Breast epithelium (tissue), 4 donors: ENCODE results near the gene NAV1. TPM values are rescaled to one million over a fixed set of nuclear protein-coding genes. Genes with fewer than 3 reads are reported as not detected.

Experiments used
- DNase-seq, 2 donors: peaks; one replicate each; pipeline ENCODE4 v3.0.0-alpha.2; 2019; ENCODE audit warnings: low spot score in 2 of 2
- H3K27ac ChIP-seq, 2 donors: fragments of 200-600 bp; sonication (generic) in 1 of 2; one replicate each; pipeline ENCODE4 v1.5.1; 2016 to 2019; ENCODE audit warnings: mild to moderate bottlenecking in 1 of 2
- H3K27me3 ChIP-seq, 2 donors: fragments of 200-600 bp; sonication (generic) in 1 of 2; one replicate each; pipeline versions ENCODE4 v1.5.1 to v1.6.0; 2017 to 2019; ENCODE audit warnings: control low read depth in 1 of 2, mild to moderate bottlenecking in 1 of 2
- H3K36me3 ChIP-seq: fragments of 200-600 bp; one replicate; pipeline ENCODE4 v1.5.1; 2019
- H3K4me1 ChIP-seq, 2 donors: fragments of 200-600 bp; sonication (generic); one replicate each; pipeline ENCODE4 v1.5.1; 2016 to 2019; ENCODE audit warnings: control low read depth in 1 of 2
- H3K4me3 ChIP-seq, 3 donors: fragments of 200-600 bp; sonication (generic); 1 replicate in 2 of 3; 2 replicates in 1 of 3; pipeline ENCODE4 v1.5.1; 2016 to 2019; ENCODE audit warnings: mild to moderate bottlenecking in 3 of 3, moderate library complexity in 2 of 3
- H3K9me3 ChIP-seq, 2 donors: fragments of 200-600 bp; sonication (generic) in 1 of 2; one replicate each; pipeline ENCODE4 v1.5.1; 2016 to 2019; ENCODE audit warnings: control low read depth in 1 of 2
- POLR2A ChIP-seq: fragments of 450-650 bp; IDR thresholded peaks from one replicate; pipeline ENCODE4 v1.6.1; 2016; ENCODE audit warnings: antibody characterized with exemption, mild to moderate bottlenecking, moderate library complexity
- POLR2AphosphoS5 ChIP-seq, 3 donors: sonication (generic); formaldehyde crosslinking; IDR thresholded peaks; one replicate each; pipeline ENCODE4 v1.6.1; 2017; ENCODE audit warnings: antibody characterized with exemption in 3 of 3
- intact Hi-C: fragments of 100-400 bp; cut with DNase I; formaldehyde crosslinking; loops from one replicate; pipeline ENCODE4 v1.15.1; 2023; ENCODE audit warnings: low total_unique reads
- total RNA-seq, 3 donors: library from RNA; depleted of rRNA; stranded (reverse); fragments of >200 nt; gene quantifications; one replicate each; pipeline ENCODE4 v1.1.0, GENCODE V29; 2016
- TF ChIP-seq, protein P1 (sequence below), 3 donors: fragments of 450-650 bp; IDR thresholded peaks; one replicate each; pipeline ENCODE4 v1.5.1; 2016 to 2017; ENCODE audit warnings: antibody characterized with exemption in 3 of 3, mild to moderate bottlenecking in 3 of 3, moderate library complexity in 3 of 3

NAV1 gene
- total RNA-seq, 3 donors from 2014 or later: 11.3 to 31.5 (median 22.7) TPM

- peak in 1 of 2 donors; percentile 64 for DNase-seq
- Histone ChIP-seq H3K27ac (peak overlapping the region; percentile 97 to 99), H3K27me3 (no peaks in the 10 kb centered on the region), H3K4me3 (no peak overlapping the region), H3K4me1 (peaks cover 13 to 30% of the 10 kb centered on the region in 2 donors), H3K9me3 (no peaks in the 10 kb centered on the region), H3K36me3 (no peaks in the 10 kb centered on the region)
- TF ChIP-seq POLR2AphosphoS5 (IDR thresholded peaks at IDR 0.05) (peak in 1 of 3 donors; percentile 59), POLR2A (no peak)
- intact Hi-C loops: no loop called here
Measured at GRCh38 chr1:201508809-201509208, 30.1 kb upstream of the NAV1 start.

- Histone ChIP-seq H3K9me3 (no peaks in the 10 kb centered on the region), H3K27ac (peak overlapping the region; percentile 97 to 99), H3K4me1 (peaks cover 9 to 30% of the 10 kb centered on the region in 2 donors), H3K36me3 (no peaks in the 10 kb centered on the region), H3K27me3 (no peaks in the 10 kb centered on the region), H3K4me3 (no peak overlapping the region)
- DNase-seq: no peak
- intact Hi-C loops: loop anchor here (5.0 kb wide), 1 partner anchor 77 kb away; no protein-coding TSS in a partner anchor
- no peak for TF ChIP-seq POLR2A
- TF ChIP-seq, protein P1, sequence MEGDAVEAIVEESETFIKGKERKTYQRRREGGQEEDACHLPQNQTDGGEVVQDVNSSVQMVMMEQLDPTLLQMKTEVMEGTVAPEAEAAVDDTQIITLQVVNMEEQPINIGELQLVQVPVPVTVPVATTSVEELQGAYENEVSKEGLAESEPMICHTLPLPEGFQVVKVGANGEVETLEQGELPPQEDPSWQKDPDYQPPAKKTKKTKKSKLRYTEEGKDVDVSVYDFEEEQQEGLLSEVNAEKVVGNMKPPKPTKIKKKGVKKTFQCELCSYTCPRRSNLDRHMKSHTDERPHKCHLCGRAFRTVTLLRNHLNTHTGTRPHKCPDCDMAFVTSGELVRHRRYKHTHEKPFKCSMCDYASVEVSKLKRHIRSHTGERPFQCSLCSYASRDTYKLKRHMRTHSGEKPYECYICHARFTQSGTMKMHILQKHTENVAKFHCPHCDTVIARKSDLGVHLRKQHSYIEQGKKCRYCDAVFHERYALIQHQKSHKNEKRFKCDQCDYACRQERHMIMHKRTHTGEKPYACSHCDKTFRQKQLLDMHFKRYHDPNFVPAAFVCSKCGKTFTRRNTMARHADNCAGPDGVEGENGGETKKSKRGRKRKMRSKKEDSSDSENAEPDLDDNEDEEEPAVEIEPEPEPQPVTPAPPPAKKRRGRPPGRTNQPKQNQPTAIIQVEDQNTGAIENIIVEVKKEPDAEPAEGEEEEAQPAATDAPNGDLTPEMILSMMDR (IDR thresholded peaks at IDR 0.05): no peak
- TF ChIP-seq POLR2AphosphoS5 (IDR thresholded peaks at IDR 0.05): no peak
Measured at GRCh38 chr1:201509601-201510374, 29.1 kb upstream of the NAV1 start.

DNA sequence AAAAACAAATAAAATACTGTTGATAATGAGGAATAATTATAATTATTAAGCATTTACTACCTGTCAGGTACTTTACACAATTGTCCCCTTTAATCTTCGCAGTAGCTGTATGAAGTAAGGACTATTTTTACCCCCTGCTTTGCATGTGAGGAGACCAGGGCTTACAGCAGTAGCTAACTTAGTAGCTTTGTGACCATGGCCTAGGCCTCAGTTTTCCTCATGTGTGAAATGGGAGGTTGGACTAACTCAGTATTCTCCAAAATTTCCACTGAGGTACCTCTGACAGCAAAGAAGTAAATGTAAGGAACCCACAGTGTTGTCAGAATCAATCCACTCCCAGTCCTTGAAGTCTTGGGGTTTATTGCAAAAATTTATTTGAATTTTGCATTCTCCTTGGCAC, 28.2 kb upstream of the NAV1 start:
- intact Hi-C loops: loop anchor here (5.0 kb wide), 1 partner anchor 78 kb away; no protein-coding TSS in a partner anchor
- Histone ChIP-seq H3K27me3 (no peaks in the 10 kb centered on the region), H3K4me1 (peaks cover 9 to 30% of the 10 kb centered on the region in 2 donors), H3K36me3 (no peaks in the 10 kb centered on the region), H3K4me3 (no peak overlapping the region), H3K9me3 (no peaks in the 10 kb centered on the region), H3K27ac (peak overlapping the region in 1 of 2 donors; percentile 97)
- no peak for DNase-seq
- no peak for TF ChIP-seq POLR2AphosphoS5 (IDR thresholded peaks at IDR 0.05)
- TF ChIP-seq, protein P1 (IDR thresholded peaks at IDR 0.05): no peak
- no peak for TF ChIP-seq POLR2A

GRCh38 chr1:201511396-201511940, 27.5 kb upstream of the NAV1 start:
- Histone ChIP-seq H3K4me1 (peaks cover 7 to 30% of the 10 kb centered on the region in 2 donors), H3K27me3 (no peaks in the 10 kb centered on the region), H3K36me3 (no peaks in the 10 kb centered on the region), H3K4me3 (no peak overlapping the region), H3K9me3 (no peaks in the 10 kb centered on the region), H3K27ac (peak overlapping the region; percentile 90 to 97)
- no peak for TF ChIP-seq POLR2A
- TF ChIP-seq POLR2AphosphoS5 (IDR thresholded peaks at IDR 0.05): no peak
- TF ChIP-seq, protein P1 (IDR thresholded peaks at IDR 0.05): no peak
- DNase-seq: no peak
- intact Hi-C loops: loop anchor here (5.0 kb wide), 1 partner anchor 79 kb away; no protein-coding TSS in a partner anchor

GRCh38 chr1:201511941-201512539, 26.9 kb upstream of the NAV1 start:
- peak overlapping the region in 2 of 3 donors; percentile 4 to 42 for H3K4me3 ChIP-seq
- TF ChIP-seq POLR2A: no peak
- TF ChIP-seq, protein P1 (IDR thresholded peaks at IDR 0.05): no peak
- peak in 1 of 3 donors; percentile 17 for TF ChIP-seq POLR2AphosphoS5 (IDR thresholded peaks at IDR 0.05)
- no peaks in the 10 kb centered on the region for H3K9me3 ChIP-seq
- H3K27ac ChIP-seq: peak overlapping the region; percentile 90 to 97
- H3K4me1 ChIP-seq: peaks cover 7 to 30% of the 10 kb centered on the region in 2 donors
- H3K36me3 ChIP-seq: no peaks in the 10 kb centered on the region
- intact Hi-C loops: loop anchor here (5.0 kb wide), 1 partner anchor 80 kb away; no protein-coding TSS in a partner anchor
- H3K27me3 ChIP-seq: no peaks in the 10 kb centered on the region
- DNase-seq: peak in 1 of 2 donors; percentile 62
